ES-I3 (cell line): ENCODE measurements around the gene RNFT2.

Experiments
- H3K36me3 ChIP-seq: 2 replicates; pipeline ENCODE4 v1.6.1; 2013; ENCODE audit warnings: mild to moderate bottlenecking, low read length, control low read depth, moderate library complexity; ENCODE audit not compliant: insufficient read depth
- H3K4me1 ChIP-seq: 2 replicates; pipeline ENCODE4 v1.6.1; 2013; ENCODE audit warnings: mild to moderate bottlenecking, control low read depth, low read length; ENCODE audit not compliant: insufficient read depth
- H3K9ac ChIP-seq: 2 replicates; pipeline ENCODE4 v1.6.1; 2013; ENCODE audit warnings: low read depth, mild to moderate bottlenecking, low read length, moderate library complexity
- H3K9me3 ChIP-seq: 2 replicates; pipeline ENCODE4 v1.6.1; 2013; ENCODE audit warnings: mild to moderate bottlenecking, low read length, moderate library complexity; ENCODE audit not compliant: control insufficient read depth, insufficient read depth

The RNFT2 gene

GRCh38 chr12:116882742-116883141 lies 144.6 kb downstream of the RNFT2 start:
- Histone ChIP-seq H3K4me1 (no peaks in the 10 kb centered on the region), H3K36me3 (no peaks in the 10 kb centered on the region), H3K9ac (no peak overlapping the region; the same call in 1 of the 2 replicates), H3K9me3 (no peaks in the 10 kb centered on the region)

GRCh38 chr12:116884871-116885270 lies 146.8 kb downstream of the RNFT2 start:
- Histone ChIP-seq H3K36me3 (no peaks in the 10 kb centered on the region), H3K9me3 (no peaks in the 10 kb centered on the region), H3K9ac (no peak overlapping the region), H3K4me1 (no peaks in the 10 kb centered on the region)

- no peaks in the 10 kb centered on the region for H3K36me3 ChIP-seq
- H3K9me3 ChIP-seq: no peaks in the 10 kb centered on the region
- no peaks in the 10 kb centered on the region for H3K4me1 ChIP-seq
- H3K9ac ChIP-seq: no peak overlapping the region
Measured at GRCh38 chr12:116885491-116885890, 147.4 kb downstream of the RNFT2 start.

- no peaks in the 10 kb centered on the region for H3K4me1 ChIP-seq
- H3K9me3 ChIP-seq: no peaks in the 10 kb centered on the region
- H3K9ac ChIP-seq: no peak overlapping the region
- no peaks in the 10 kb centered on the region for H3K36me3 ChIP-seq
Measured at GRCh38 chr12:116887244-116887643, 149.1 kb downstream of the RNFT2 start.

GRCh38 chr12:116887897-116888296 lies 149.8 kb downstream of the RNFT2 start:
- no peaks in the 10 kb centered on the region for H3K9me3 ChIP-seq
- H3K9ac ChIP-seq: no peak overlapping the region
- H3K36me3 ChIP-seq: no peaks in the 10 kb centered on the region
- no peaks in the 10 kb centered on the region for H3K4me1 ChIP-seq

- Histone ChIP-seq H3K4me1 (no peaks in the 10 kb centered on the region), H3K36me3 (no peaks in the 10 kb centered on the region), H3K9me3 (no peaks in the 10 kb centered on the region), H3K9ac (no peak overlapping the region)
Measured at GRCh38 chr12:116890330-116890729, 152.2 kb downstream of the RNFT2 start.

- no peaks in the 10 kb centered on the region for H3K9me3 ChIP-seq
- H3K4me1 ChIP-seq: no peaks in the 10 kb centered on the region
- H3K36me3 ChIP-seq: no peaks in the 10 kb centered on the region
- H3K9ac ChIP-seq: no peak overlapping the region
Measured at GRCh38 chr12:116891019-116891418, 152.9 kb downstream of the RNFT2 start.

- Histone ChIP-seq H3K9ac (no peak overlapping the region), H3K36me3 (no peaks in the 10 kb centered on the region), H3K4me1 (no peaks in the 10 kb centered on the region), H3K9me3 (no peaks in the 10 kb centered on the region)
Measured at GRCh38 chr12:116892349-116893140, 154.4 kb downstream of the RNFT2 start.

GRCh38 chr12:116894913-116895312 lies 156.8 kb downstream of the RNFT2 start:
- no peaks in the 10 kb centered on the region for H3K36me3 ChIP-seq
- no peaks in the 10 kb centered on the region for H3K9me3 ChIP-seq
- H3K9ac ChIP-seq: no peak overlapping the region
- H3K4me1 ChIP-seq: no peaks in the 10 kb centered on the region

GRCh38 chr12:116896411-116896924 lies 158.4 kb downstream of the RNFT2 start:
- Histone ChIP-seq H3K36me3 (no peaks in the 10 kb centered on the region), H3K4me1 (no peaks in the 10 kb centered on the region), H3K9me3 (no peaks in the 10 kb centered on the region), H3K9ac (no peak overlapping the region)

- no peaks in the 10 kb centered on the region for H3K4me1 ChIP-seq
- no peak overlapping the region for H3K9ac ChIP-seq
- H3K9me3 ChIP-seq: no peaks in the 10 kb centered on the region
- H3K36me3 ChIP-seq: no peaks in the 10 kb centered on the region
Measured at GRCh38 chr12:116897476-116897875, 159.4 kb downstream of the RNFT2 start.

GRCh38 chr12:116898669-116899068 lies 160.6 kb downstream of the RNFT2 start:
- Histone ChIP-seq H3K36me3 (no peaks in the 10 kb centered on the region), H3K4me1 (no peaks in the 10 kb centered on the region), H3K9ac (no peak overlapping the region), H3K9me3 (no peaks in the 10 kb centered on the region)

- Histone ChIP-seq H3K36me3 (no peaks in the 10 kb centered on the region), H3K9me3 (no peaks in the 10 kb centered on the region), H3K4me1 (no peaks in the 10 kb centered on the region), H3K9ac (no peak overlapping the region)
Measured at GRCh38 chr12:116901612-116902011, 163.5 kb downstream of the RNFT2 start.
